Central memory CD8-positive, alpha-beta T cell (primary cell): ENCODE results near the gene FLNA.

Source experiments
- ATAC-seq: fragments of 150-1000 bp; cut with Tn5 transposase; replicated peaks from 2 replicates; pipeline ENCODE4 v1.10.0; 2022; ENCODE audit warnings: mild to moderate bottlenecking, moderate FRiP score, moderate number of reproducible peaks; ENCODE audit not compliant: poor library complexity, severe bottlenecking; ENCODE audit errors: extremely low read depth
- DNase-seq, 2 donors: peaks; one replicate each; pipeline ENCODE4 v3.0.0; 2021; ENCODE audit warnings: low spot score in 2 of 2
- H3K27ac Mint-ChIP-seq: one replicate; pipeline ENCODE4 v1.8.0; 2022; ENCODE audit warnings: low read depth, mild to moderate bottlenecking, moderate library complexity, mixed read lengths
- H3K27me3 Mint-ChIP-seq: one replicate; pipeline ENCODE4 v1.8.0; 2022; ENCODE audit warnings: mixed read lengths
- H3K36me3 Mint-ChIP-seq: one replicate; pipeline ENCODE4 v1.8.0; 2022; ENCODE audit warnings: mild to moderate bottlenecking, moderate library complexity, mixed read lengths; ENCODE audit not compliant: insufficient read depth
- H3K4me1 Mint-ChIP-seq: one replicate; pipeline ENCODE4 v1.8.0; 2022; ENCODE audit warnings: mixed read lengths
- H3K4me3 Mint-ChIP-seq: one replicate; pipeline ENCODE4 v1.8.0; 2022; ENCODE audit warnings: mild to moderate bottlenecking, moderate library complexity, mixed read lengths
- H3K9me3 Mint-ChIP-seq: one replicate; pipeline ENCODE4 v1.8.0; 2022; ENCODE audit warnings: mixed read lengths

FLNA gene

GRCh38 chrX:154356596-154356995 lies 17.8 kb downstream of the FLNA start:
- no peaks in the 10 kb centered on the region for H3K27me3 Mint-ChIP-seq
- peaks cover 14% of the 10 kb centered on the region for H3K4me1 Mint-ChIP-seq
- DNase-seq (no peak), ATAC-seq (no peak)
- H3K36me3 Mint-ChIP-seq = peaks cover 80% of the 10 kb centered on the region
- no peaks in the 10 kb centered on the region for H3K9me3 Mint-ChIP-seq
- peak overlapping the region; percentile 57 for H3K4me3 Mint-ChIP-seq
- H3K27ac Mint-ChIP-seq = peak overlapping the region; percentile 87

DNA sequence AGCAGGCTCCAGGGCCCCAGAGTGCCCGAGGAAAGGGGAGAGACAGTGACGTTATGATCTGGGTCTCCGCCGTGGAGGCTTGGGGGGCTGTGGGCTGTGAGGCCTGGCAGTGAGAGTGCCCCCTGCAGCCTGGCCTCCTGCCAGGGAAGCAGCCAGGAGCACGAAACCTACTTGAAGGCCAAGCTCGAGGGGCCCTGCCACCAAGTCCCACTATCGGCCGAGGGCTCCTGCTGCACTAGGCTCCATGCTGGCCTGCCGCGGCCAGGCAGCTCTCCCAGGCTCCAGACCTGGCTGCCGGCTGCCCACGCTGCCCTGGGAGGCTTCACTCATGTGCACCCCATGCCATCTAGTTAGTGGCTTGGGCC lies 18.7 kb downstream of the FLNA start:
- no peak for DNase-seq
- no peaks in the 10 kb centered on the region for H3K27me3 Mint-ChIP-seq
- peaks cover 18% of the 10 kb centered on the region for H3K4me1 Mint-ChIP-seq
- ATAC-seq = no peak
- no peaks in the 10 kb centered on the region for H3K9me3 Mint-ChIP-seq
- H3K27ac Mint-ChIP-seq = peak overlapping the region; percentile 87
- H3K4me3 Mint-ChIP-seq = peak overlapping the region; percentile 44
- peaks cover 81% of the 10 kb centered on the region for H3K36me3 Mint-ChIP-seq

DNA sequence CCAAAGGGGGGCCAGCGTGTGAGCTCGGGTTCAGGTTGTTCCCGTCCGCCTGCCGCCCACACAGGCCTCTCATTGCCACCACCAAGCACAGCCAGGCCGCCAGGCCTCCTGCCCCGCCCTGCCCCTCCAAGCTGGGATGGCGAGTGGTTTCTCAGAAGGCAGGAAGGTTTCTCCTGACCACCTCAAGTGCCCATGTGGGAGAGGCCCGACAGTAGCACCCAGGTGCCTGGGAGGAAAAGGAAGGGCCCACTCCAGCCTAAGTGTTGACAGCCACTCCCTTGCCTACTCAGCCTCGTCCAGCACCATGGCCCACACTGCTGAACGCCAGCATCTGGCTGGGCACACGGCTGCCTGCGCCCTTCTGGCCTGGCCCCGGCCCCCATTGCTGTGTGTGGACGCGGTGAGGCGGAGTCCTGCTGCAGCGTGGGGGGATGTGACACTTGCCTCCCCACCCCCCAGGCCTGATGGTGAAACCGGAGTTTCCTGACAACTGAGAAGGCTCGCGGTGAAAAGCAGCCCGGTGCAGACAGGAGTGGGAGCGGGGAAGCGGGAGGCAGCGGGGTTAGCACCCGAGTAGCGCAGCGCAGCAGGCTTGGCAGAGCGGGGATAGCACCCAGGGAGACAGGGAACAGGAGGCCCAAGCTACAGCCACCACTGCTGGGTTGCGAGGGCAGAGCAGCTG lies 19.2 kb downstream of the FLNA start:
- no peaks in the 10 kb centered on the region for H3K9me3 Mint-ChIP-seq
- H3K4me3 Mint-ChIP-seq = peak overlapping the region; percentile 44
- H3K36me3 Mint-ChIP-seq = peaks cover 81% of the 10 kb centered on the region
- no peak for ATAC-seq
- DNase-seq = no peak
- H3K27me3 Mint-ChIP-seq = no peaks in the 10 kb centered on the region
- H3K27ac Mint-ChIP-seq = no peak overlapping the region
- peaks cover 18% of the 10 kb centered on the region for H3K4me1 Mint-ChIP-seq

- H3K4me3 Mint-ChIP-seq = no peak overlapping the region
- H3K27me3 Mint-ChIP-seq = no peaks in the 10 kb centered on the region
- peaks cover 18% of the 10 kb centered on the region for H3K4me1 Mint-ChIP-seq
- no peak for ATAC-seq
- no peaks in the 10 kb centered on the region for H3K9me3 Mint-ChIP-seq
- DNase-seq = peak in 1 of 2 donors; percentile 7
- H3K36me3 Mint-ChIP-seq = peaks cover 83% of the 10 kb centered on the region
- H3K27ac Mint-ChIP-seq = peak overlapping the region; percentile 74
Observed at GRCh38 chrX:154354516-154354915, 19.9 kb downstream of the FLNA start.

- peak in 1 of 2 donors; percentile 8 for DNase-seq
- H3K27ac Mint-ChIP-seq = peak overlapping the region; percentile 74
- no peaks in the 10 kb centered on the region for H3K9me3 Mint-ChIP-seq
- H3K4me1 Mint-ChIP-seq = peaks cover 21% of the 10 kb centered on the region
- no peak for ATAC-seq
- peak overlapping the region; percentile 27 for H3K4me3 Mint-ChIP-seq
- peaks cover 83% of the 10 kb centered on the region for H3K36me3 Mint-ChIP-seq
- H3K27me3 Mint-ChIP-seq = no peaks in the 10 kb centered on the region
Observed at GRCh38 chrX:154354013-154354412, 20.4 kb downstream of the FLNA start.

GRCh38 chrX:154353172-154353843 lies 21.1 kb downstream of the FLNA start:
- Mint-ChIP-seq H3K27ac (peak overlapping the region; percentile 32), H3K36me3 (peaks cover 83% of the 10 kb centered on the region), H3K4me1 (peaks cover 19% of the 10 kb centered on the region), H3K4me3 (peak overlapping the region; percentile 27), H3K27me3 (no peaks in the 10 kb centered on the region), H3K9me3 (no peaks in the 10 kb centered on the region)
- DNase-seq (peak in 1 of 2 donors; percentile 8), ATAC-seq (no peak)

DNA sequence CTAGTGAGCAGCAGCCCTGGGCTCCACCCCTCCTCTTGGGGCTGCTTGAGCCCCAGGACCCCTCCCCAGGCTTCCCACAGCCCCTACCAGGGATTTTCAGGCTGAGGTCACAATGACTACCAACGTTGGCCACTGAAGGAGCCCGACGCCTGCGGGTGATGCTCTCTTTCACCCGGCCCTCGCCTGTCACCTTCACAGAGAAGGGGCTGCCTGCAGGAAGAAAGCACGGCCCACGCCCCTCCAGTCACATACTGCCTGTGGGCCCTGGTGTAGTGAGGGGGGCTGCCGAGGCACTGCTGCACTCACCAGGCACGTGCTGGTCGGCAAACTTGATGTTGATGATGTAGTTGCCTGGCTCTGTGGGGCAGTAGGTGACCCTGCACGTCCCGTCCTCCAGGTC lies 22.0 kb downstream of the FLNA start:
- Mint-ChIP-seq H3K4me1 (peaks cover 24% of the 10 kb centered on the region), H3K27ac (peak overlapping the region; percentile 88), H3K27me3 (no peaks in the 10 kb centered on the region), H3K4me3 (peak overlapping the region; percentile 65), H3K9me3 (no peaks in the 10 kb centered on the region), H3K36me3 (peaks cover 81% of the 10 kb centered on the region)
- ATAC-seq (no peak), DNase-seq (no peak)

- Mint-ChIP-seq H3K4me1 (peaks cover 29% of the 10 kb centered on the region), H3K9me3 (no peaks in the 10 kb centered on the region), H3K27ac (peak overlapping the region; percentile 88), H3K27me3 (no peaks in the 10 kb centered on the region), H3K36me3 (peaks cover 83% of the 10 kb centered on the region), H3K4me3 (peak overlapping the region; percentile 65)
- no peak for ATAC-seq
- DNase-seq = peak in 1 of 2 donors; percentile 9
Observed at GRCh38 chrX:154352012-154352401, 22.4 kb downstream of the FLNA start.

DNA sequence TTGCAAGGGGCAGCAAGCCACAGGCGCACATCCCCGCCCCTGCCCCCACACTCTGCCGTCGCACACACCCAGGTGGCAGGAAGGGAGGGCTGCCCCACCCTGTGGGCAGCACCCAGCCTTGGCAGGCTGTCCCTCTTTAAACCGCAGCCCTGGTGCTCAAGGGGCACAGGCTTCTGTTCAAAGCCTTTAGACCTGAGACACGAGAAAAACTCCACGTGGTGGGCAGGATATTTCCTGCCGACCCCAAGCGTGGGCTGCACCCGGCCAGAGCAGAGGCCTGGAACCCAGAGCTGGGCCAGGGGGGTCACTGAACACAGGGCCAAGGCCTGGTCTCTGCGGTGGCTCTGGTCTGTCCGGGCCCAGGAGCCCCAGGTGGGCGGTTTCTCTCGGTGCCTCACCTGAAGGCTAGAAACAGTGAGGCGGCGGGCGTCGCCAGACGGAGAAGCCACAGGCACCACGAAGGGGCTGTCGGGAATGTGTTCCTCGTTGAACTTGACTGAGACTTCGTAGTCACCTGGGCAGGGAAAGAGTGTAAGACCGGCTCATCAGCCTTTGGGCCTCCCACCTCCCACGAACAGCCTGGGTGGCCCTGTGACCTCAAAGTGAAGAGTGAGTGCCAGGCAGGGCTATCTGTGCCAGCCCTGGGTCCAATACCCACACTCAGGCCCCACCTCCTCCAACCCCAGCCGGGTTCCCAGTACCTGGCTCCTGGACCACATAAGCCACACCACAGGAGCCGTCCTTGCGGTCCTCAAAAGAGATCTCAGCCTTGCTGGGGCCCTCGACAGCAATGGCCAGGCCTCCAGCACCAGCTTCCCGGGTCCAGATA lies 23.0 kb downstream of the FLNA start:
- Mint-ChIP-seq H3K27me3 (no peaks in the 10 kb centered on the region), H3K36me3 (peaks cover 81% of the 10 kb centered on the region), H3K4me3 (peak overlapping the region; percentile 65), H3K27ac (peak overlapping the region; percentile 88), H3K9me3 (no peaks in the 10 kb centered on the region), H3K4me1 (peaks cover 30% of the 10 kb centered on the region)
- ATAC-seq (peak; percentile 36), DNase-seq (peak in 1 of 2 donors; percentile 51)

DNA sequence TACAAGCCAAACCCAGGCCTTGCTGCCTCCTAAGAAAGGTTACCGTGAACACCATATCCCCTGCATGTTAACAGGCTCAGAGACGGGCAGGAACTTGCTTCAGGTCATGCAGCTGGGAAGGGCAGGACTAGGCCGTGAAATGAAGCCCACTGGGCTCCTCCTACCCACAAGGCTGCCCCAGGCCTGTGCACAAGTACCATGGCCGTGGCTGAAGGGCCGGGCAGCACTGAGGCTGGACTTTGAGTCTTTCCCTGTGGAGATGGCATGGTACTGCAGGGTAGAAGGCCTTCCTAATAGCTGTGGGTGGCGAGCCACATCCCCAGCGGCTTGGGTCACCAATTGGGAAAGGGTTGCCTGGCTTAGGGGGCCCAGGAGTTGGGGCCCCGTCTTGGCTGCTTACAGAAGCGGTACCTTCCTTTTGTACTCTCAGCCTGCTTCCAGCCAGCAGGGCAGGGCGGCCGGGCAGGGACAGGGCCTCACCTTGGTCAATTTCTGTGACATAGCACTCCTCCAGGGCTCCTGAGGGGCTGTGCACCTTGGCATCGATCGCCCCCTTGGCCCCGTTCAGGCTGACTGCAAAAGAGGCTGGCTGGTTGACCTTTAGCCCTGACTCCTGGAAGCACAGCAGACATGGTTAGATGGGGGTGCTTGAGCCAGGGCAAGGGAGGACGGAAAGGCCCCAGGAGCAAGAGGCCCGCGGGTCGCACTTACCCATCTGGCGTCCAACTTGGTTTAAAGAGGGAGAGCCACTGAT lies 23.8 kb downstream of the FLNA start:
- Mint-ChIP-seq H3K36me3 (peaks cover 75% of the 10 kb centered on the region), H3K27ac (peak overlapping the region; percentile 88), H3K27me3 (no peaks in the 10 kb centered on the region), H3K9me3 (no peaks in the 10 kb centered on the region), H3K4me3 (peak overlapping the region; percentile 65), H3K4me1 (peaks cover 25% of the 10 kb centered on the region)
- DNase-seq (no peak), ATAC-seq (no peak)

DNA sequence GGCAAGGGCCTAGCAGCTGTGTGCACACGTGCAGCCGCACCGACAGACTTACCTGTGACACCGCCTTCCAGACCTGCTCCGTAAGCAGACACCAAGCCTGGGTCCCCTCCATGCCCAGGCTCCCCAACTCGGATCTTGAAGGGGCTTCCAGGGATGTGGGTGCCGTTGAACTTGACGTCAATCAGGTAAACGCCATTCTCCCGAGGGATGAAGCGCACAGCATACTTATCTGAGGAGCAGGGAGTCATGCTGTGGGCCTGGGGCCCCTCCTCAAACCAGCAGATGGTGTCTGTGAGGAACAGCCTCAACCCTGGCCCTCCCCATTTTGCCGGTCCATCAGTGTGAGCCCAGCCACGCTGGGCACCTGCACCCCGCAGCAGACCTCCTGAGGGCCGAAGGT lies 24.5 kb downstream of the FLNA start:
- no peaks in the 10 kb centered on the region for H3K9me3 Mint-ChIP-seq
- DNase-seq (no peak), ATAC-seq (no peak)
- H3K4me1 Mint-ChIP-seq = peaks cover 25% of the 10 kb centered on the region
- H3K36me3 Mint-ChIP-seq = peaks cover 71% of the 10 kb centered on the region
- peak overlapping the region; percentile 88 for H3K27ac Mint-ChIP-seq
- peak overlapping the region; percentile 20 for H3K4me3 Mint-ChIP-seq
- H3K27me3 Mint-ChIP-seq = no peaks in the 10 kb centered on the region

DNA sequence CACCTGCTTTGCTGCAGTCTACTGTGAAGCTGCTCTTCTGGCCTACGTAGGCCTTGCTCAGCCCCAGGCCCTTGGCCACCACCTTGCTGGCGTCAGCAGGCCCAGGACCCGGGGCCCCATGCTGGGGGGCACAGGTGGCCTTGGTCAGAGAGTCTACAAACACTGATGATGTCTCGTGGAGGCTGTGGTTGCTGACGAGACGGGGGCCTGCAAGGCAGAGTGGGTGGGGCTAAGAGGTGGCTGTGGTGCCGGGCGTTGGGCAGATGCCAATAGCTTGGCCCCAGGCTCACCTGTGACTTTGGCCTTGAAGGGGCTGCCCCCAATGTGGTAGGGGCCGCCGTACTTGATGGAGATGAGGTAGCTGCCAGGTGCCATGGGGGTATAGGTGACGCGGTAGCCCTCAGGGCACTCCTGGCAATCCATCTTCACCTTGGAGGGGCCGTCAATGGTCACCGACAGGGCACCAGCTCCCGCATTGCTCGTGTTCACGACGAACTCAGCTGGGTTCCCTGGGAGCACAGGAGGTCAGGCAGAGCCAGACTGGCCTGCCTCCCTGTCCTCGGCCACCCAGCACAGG lies 25.0 kb downstream of the FLNA start:
- H3K4me1 Mint-ChIP-seq = peaks cover 25% of the 10 kb centered on the region
- ATAC-seq (no peak), DNase-seq (peak in 1 of 2 donors; percentile 9)
- H3K27me3 Mint-ChIP-seq = no peaks in the 10 kb centered on the region
- no peaks in the 10 kb centered on the region for H3K9me3 Mint-ChIP-seq
- peak overlapping the region; percentile 20 for H3K4me3 Mint-ChIP-seq
- peaks cover 68% of the 10 kb centered on the region for H3K36me3 Mint-ChIP-seq
- peak overlapping the region; percentile 61 for H3K27ac Mint-ChIP-seq
